Right cardiac atrium (tissue), 5 donors: ENCODE measurements around the gene COL10A1. TPM values are rescaled to one million over a fixed set of nuclear protein-coding genes. Genes with fewer than 3 reads are reported as not detected.

Experiments
- ATAC-seq, 2 donors: fragments of 200-7000 bp; cut with Tn5 transposase; one replicate each; pipeline versions ENCODE4 v1.8.0 to v1.9.1; 2020; ENCODE audit warnings: moderate library complexity in 2 of 2, mild to moderate bottlenecking in 1 of 2
- DNase-seq, 3 donors: peaks; one replicate each; pipeline ENCODE4 v3.0.0-alpha.2; 2020
- H3K27ac ChIP-seq: one replicate; pipeline ENCODE4 v1.5.1; 2013; ENCODE audit warnings: mild to moderate bottlenecking, low read length, control low read depth, moderate library complexity
- H3K27me3 ChIP-seq: one replicate; pipeline ENCODE4 v1.6.1; 2013; ENCODE audit not compliant: control insufficient read depth, insufficient read depth
- H3K4me1 ChIP-seq: one replicate; pipeline ENCODE4 v1.6.1; 2013; ENCODE audit warnings: low read length; ENCODE audit not compliant: control insufficient read depth, insufficient read depth
- H3K4me3 ChIP-seq: one replicate; pipeline ENCODE4 v1.5.1; 2013; ENCODE audit warnings: low read length, control low read depth
- H3K9me3 ChIP-seq: one replicate; pipeline ENCODE4 v1.6.1; 2013; ENCODE audit warnings: low read length; ENCODE audit not compliant: control insufficient read depth
- WGBS: extraction: QIAGEN DNeasy Blood & Tissue Kit; methylation state at CpG from one replicate; pipeline ENCODE4 v1.1.7; 2013; 5-methylcytosine and 5-hydroxymethylcytosine counted together
- intact Hi-C, 4 donors: fragments of 100-400 bp; cut with DNase I; formaldehyde crosslinking; loops; one replicate each; pipeline versions ENCODE4 v1.11.0 to v1.14.0; 2022 to 2023
- polyA plus RNA-seq: library from polyadenylated mRNA; stranded (reverse); fragments of 200-250 nt; gene quantifications from one replicate; pipeline ENCODE4 v1.2.3, GENCODE V29; 2013
- total RNA-seq, 4 donors: library from RNA; stranded (reverse); fragmentation: NEBNext Ultra II Directional; extraction: Animal tissue kit (Norgen Biotek cat#: 25700); gene quantifications; one replicate each; pipeline ENCODE4 v1.2.1, GENCODE V29; 2021
- donor health status: healthy with polysubstance abuse.
- donor health status: DM: no; HTN: yes; CAD: no.
- donor health status: DM: no; HTN: no; CAD: no.
- donor health status: DM: no; HTN: yes; CAD: no; lungs with severe emphysema.
- donor health status: DM: yes; HTN: yes; CAD: no.

The COL10A1 gene
- total and polyA plus RNA-seq, 5 donors = 0.05 TPM; not detected in 4

DNA sequence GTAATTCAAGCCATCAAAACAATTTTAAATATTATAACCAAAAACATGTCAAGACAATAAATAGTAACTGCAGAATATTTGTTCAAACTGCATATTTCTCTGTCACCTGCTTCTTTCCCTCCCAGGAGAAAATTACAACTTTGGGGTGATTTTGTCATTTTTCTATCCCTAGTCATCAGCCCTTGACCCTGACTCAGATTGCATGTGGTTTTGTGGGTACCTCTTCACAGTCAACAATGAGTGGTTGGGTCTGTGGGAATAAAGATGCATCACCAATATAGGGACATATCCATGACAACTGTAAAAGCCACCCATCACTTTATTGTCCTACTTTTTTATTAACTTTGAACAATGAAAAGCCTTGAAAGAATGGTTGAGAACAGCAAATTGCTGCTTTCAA is 7.3 kb downstream of the COL10A1 start:
- no peak overlapping the region for H3K4me3 ChIP-seq
- intact Hi-C loops = no loop called here
- no peak overlapping the region for H3K27ac ChIP-seq
- no peak for DNase-seq
- no peaks in the 10 kb centered on the region for H3K9me3 ChIP-seq
- no peaks in the 10 kb centered on the region for H3K4me1 ChIP-seq
- H3K27me3 ChIP-seq = no peaks in the 10 kb centered on the region
- no peak for ATAC-seq

DNA sequence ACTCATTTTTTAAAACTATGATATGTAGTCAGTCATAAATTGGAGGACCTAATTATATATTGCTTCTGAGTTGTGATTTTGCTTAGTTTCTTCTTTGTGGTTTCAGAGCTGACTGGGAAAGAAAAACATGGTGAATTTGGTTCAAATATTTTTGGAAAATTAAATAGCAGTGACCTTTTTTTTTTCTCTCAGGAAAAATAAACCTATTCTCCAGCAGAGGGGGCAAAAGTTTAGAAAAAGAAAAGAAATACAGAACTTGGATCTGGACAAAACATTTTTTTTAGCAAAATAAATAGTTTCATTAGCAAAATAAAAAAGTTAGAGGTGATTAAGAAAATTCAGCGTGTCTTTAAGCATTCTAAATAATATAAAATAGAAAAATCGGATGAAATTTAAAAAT is 10.2 kb downstream of the COL10A1 start:
- no peak for DNase-seq
- intact Hi-C loops = no loop called here

DNA sequence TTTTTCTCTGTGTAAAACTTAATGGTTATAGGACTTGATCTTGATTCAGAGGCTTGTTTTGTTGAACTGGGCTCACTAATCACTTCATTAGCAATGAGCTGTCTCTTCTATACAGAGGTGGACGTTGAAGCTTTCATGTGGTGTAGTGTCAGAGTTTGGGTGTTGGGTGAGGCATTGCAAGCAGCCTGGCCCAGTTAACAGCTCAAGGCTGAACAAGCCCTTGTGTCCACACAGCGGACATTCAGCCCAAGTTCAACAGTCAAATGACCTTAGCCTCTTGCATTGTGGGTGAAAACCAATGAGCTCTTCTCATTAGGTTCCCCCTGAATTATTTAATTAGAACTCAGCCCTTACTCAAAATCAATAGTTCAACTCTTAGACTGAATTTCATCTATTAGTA is 12.5 kb downstream of the COL10A1 start:
- no peak for DNase-seq
- H3K27me3 ChIP-seq = no peaks in the 10 kb centered on the region
- intact Hi-C loops = no loop called here
- H3K4me3 ChIP-seq = no peak overlapping the region
- H3K27ac ChIP-seq = no peak overlapping the region
- ATAC-seq = no peak
- WGBS = 84% methylated on average over 2 of the region's 2 CpGs
- peaks cover 2% of the 10 kb centered on the region for H3K4me1 ChIP-seq
- H3K9me3 ChIP-seq = no peaks in the 10 kb centered on the region

More for the DNA sequence above, 10.2 kb downstream of the COL10A1 start:
- 88% methylated on average over 2 of the region's 2 CpGs for WGBS
- Histone ChIP-seq H3K27me3 (no peaks in the 10 kb centered on the region), H3K9me3 (no peaks in the 10 kb centered on the region), H3K4me1 (peaks cover 2% of the 10 kb centered on the region), H3K4me3 (no peak overlapping the region), H3K27ac (no peak overlapping the region)
- ATAC-seq = no peak

DNA sequence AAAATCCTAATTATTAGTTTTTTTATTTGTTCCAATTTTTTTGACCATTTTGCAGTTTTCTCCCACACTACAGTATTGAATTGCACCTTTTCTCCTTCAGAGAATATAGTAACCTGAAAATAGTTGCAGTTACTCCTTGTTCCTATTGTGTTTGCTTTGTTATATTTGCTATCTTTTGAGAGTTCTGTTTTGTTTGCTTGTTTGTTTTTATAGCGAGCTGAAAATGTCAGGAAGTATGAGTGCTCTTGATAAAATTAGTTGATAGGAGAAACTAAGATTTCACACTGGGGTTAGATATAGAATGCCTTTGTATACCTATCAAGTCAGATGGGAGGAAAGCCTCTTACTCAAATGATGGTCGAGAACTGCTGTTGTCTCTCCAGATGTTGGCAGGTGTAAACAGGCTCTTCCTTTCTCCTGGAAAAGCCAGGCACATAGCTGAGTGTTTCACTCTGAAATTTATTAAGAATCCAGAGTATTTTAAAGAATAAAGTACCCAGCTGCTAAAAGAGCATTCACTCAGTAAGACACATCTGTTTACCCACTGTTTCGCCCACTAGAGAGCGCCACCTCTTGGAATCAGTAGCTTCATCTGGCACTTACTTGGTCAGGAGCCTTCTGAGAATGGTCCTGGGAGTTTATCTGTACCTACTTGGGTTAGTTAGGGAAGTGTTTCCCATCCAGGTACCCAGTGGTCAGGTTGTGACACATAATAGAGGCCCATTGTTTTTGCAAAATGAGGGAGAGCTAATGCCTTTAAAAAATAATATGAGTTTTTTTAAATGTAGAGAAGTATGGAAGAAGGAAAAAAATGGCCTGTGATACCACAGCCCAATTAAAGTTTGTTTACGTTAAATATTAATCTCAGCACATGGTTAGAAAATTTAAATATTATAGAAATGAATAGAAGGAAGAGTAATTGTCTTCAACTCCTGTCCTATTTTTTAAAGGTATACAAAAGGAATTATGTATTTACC is 14.1 kb downstream of the COL10A1 start:
- no peaks in the 10 kb centered on the region for H3K27me3 ChIP-seq
- H3K27ac ChIP-seq = no peak overlapping the region
- DNase-seq (peak in 1 of 3 donors; percentile 59), ATAC-seq (peak in 1 of 2 donors; percentile 36)
- H3K4me3 ChIP-seq = no peak overlapping the region
- intact Hi-C loops = no loop called here
- 71% methylated on average over 5 of the region's 5 CpGs for WGBS
- peaks cover 2% of the 10 kb centered on the region for H3K4me1 ChIP-seq
- H3K9me3 ChIP-seq = no peaks in the 10 kb centered on the region

DNA sequence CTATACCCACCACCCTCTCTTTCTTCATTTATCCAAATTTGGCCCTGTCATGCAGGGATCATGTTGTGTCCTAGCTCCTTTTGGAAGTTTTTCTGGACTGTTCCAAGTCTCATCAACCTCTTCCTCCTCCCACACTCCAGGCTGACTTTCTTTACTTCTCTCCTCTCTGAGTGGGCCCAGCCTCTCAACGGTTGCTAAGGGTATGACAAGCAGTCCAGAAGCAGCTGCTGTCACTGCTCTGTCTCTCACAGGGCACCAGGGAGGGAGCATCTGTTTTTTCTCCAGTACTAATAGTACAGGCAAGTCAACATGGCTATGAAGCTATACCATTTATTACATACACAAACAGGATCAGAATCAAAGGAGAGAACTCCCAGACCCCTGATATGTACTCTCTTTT is 17.1 kb downstream of the COL10A1 start:
- intact Hi-C loops = no loop called here
- ATAC-seq = peak in 1 of 2 donors; percentile 22
- no peaks in the 10 kb centered on the region for H3K27me3 ChIP-seq

DNA sequence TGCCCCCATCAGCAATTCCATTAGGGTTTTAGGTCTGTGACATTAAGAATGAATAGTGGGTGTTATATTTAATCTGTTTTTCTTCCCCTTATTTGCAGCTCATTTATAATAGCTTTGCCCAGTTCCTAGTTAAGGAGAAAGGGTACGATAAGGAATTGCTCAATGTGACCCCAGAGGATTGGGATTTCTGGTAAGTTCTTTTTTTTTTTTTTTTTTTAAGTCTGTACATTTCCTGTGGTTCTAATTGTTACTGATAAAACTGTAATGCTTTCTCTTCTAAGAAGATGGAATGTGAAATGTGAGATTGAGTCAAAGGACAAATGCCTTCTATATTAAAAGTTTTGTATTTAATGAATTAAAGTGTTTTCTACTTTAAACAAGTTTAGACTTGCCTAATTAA is 19.8 kb downstream of the COL10A1 start:
- H3K27ac ChIP-seq = no peak overlapping the region
- ATAC-seq = peak; percentile 42 to 45
- intact Hi-C loops = no loop called here
- H3K9me3 ChIP-seq = no peaks in the 10 kb centered on the region
- 10% methylated on average over 1 of the region's 1 CpG for WGBS
- no peaks in the 10 kb centered on the region for H3K27me3 ChIP-seq
- no peak for DNase-seq
- no peak overlapping the region for H3K4me3 ChIP-seq
- H3K4me1 ChIP-seq = peaks cover 8% of the 10 kb centered on the region

More for the DNA sequence above, 17.1 kb downstream of the COL10A1 start:
- DNase-seq = no peak
- 28% methylated on average over 1 of the region's 1 CpG for WGBS
- peaks cover 2% of the 10 kb centered on the region for H3K4me1 ChIP-seq
- H3K4me3 ChIP-seq = no peak overlapping the region
- no peak overlapping the region for H3K27ac ChIP-seq
- H3K9me3 ChIP-seq = no peaks in the 10 kb centered on the region

DNA sequence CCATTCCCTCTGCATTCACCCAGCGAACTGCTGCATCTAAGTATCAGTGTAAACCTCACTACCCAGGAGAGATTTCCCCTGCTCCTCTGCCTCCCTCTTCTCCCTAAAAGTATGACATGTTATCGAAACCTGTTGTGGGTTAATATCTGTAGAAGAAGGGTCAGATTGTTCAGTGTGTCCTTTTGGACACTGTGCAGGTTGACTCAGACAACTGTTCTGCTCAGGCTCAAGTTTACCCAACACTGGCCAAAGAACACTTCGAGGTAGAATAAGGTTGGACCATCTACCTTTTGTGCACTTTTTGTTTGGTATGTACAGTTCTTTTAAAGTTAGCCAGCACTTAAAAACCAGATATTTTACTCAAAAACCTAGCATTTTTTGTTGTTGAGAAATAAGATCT is 20.7 kb downstream of the COL10A1 start:
- H3K27ac ChIP-seq = no peak overlapping the region
- 94% methylated on average over 3 of the region's 3 CpGs for WGBS
- H3K4me3 ChIP-seq = no peak overlapping the region
- H3K9me3 ChIP-seq = no peaks in the 10 kb centered on the region
- no peaks in the 10 kb centered on the region for H3K27me3 ChIP-seq
- peaks cover 8% of the 10 kb centered on the region for H3K4me1 ChIP-seq
- ATAC-seq = no peak
- intact Hi-C loops = no loop called here
- no peak for DNase-seq

DNA sequence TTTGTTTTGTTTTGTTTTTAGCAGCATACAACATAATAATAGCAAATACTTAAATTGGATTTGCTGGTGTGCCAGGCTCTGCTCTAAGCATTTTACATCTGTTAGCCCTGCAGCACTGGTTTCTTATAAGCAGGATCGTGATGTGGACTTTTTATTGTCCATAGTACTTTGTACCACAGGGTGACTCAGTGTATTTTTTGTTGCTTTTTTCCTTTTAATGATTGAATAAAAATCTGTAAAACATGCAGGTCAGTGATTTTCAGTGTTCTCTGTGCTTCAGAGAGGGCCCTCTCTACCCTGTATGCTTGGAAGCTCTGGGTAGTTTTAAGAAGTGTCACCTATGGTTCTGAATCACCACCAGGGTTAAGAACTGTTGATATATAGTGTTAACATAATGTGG is 21.3 kb downstream of the COL10A1 start:
- H3K9me3 ChIP-seq = no peaks in the 10 kb centered on the region
- intact Hi-C loops = no loop called here
- no peak overlapping the region for H3K27ac ChIP-seq
- DNase-seq (no peak), ATAC-seq (no peak)
- H3K4me3 ChIP-seq = no peak overlapping the region
- WGBS = 97% methylated on average over 1 of the region's 1 CpG
- no peaks in the 10 kb centered on the region for H3K27me3 ChIP-seq
- peaks cover 8% of the 10 kb centered on the region for H3K4me1 ChIP-seq

DNA sequence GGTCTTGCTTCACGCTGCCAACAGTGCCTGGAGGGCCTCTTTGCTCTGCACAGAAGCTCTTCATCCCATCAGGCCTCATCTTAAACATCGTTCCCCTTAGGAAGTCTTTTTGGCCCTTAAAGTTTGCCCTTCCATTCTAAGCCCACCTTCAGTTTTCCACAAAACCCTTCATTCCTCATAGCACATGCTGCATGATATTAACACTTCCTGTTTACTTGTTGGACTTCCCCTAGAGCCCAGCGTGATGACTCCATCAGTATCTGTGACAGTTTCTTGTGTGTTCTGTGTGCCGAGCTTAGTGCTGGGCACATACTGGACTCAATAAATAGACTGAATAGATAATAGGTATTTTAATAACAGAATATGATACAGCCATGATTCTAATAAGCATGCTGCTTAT is 23.1 kb downstream of the COL10A1 start:
- intact Hi-C loops = no loop called here
- Histone ChIP-seq H3K4me3 (no peak overlapping the region), H3K27me3 (no peaks in the 10 kb centered on the region), H3K27ac (no peak overlapping the region), H3K9me3 (no peaks in the 10 kb centered on the region), H3K4me1 (peaks cover 8% of the 10 kb centered on the region)
- WGBS = 78% methylated on average over 4 of the region's 4 CpGs
- ATAC-seq (no peak), DNase-seq (no peak)

DNA sequence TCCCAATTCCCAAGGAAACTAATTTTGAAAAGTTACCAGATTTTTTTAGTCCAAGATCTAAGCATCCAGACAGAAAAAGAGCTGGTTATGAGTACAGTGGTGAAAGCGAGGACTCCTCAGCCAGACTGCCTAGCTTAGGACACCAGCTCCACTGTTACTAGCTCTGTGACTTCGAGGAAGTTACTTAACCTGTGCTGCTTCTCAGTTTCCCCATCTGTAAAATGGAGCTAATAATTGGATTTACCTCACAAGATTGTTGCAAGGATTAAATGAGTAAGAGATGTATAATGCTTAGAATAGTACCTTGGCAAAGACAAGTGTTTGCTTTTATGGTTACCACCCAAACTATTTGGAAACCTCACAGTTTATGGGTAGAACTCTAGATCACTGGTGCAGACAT is 24.1 kb downstream of the COL10A1 start:
- H3K9me3 ChIP-seq = no peaks in the 10 kb centered on the region
- intact Hi-C loops = loop anchor here in 1 of 4 donors (2.0 kb wide), 1 partner anchor 91 kb away; no protein-coding TSS in a partner anchor
- H3K4me1 ChIP-seq = peaks cover 8% of the 10 kb centered on the region

DNA sequence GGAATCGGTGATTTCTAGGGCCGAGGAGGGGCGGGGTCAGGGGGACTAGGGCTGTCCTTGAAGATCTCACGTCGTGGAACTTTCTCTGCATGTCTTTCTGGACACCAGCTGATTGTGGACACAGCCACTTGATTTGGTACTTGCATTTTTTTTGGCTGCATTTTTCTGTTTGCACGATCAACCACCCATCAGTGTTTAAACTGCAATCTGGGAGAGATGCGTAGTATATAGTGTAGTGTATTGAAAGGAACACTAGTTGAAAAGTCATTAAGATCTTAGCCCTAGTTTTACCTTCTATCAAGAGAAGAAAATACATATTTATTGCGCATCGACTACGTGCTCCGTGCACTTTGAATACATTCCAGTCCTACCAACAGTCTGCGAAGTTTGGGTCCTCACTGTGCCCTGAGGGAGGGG is 24.6 kb downstream of the COL10A1 start:
- peak in 1 of 3 donors; percentile 92 for DNase-seq
- Histone ChIP-seq H3K9me3 (no peaks in the 10 kb centered on the region), H3K4me1 (peaks cover 8% of the 10 kb centered on the region), H3K4me3 (peak overlapping the region; percentile 68), H3K27me3 (no peaks in the 10 kb centered on the region), H3K27ac (peak overlapping the region; percentile 96)
- intact Hi-C loops = loop anchor here in 1 of 4 donors (2.0 kb wide), 1 partner anchor 91 kb away; no protein-coding TSS in a partner anchor
- WGBS = 1% methylated on average over 12 of the region's 12 CpGs
- no peak for ATAC-seq

More for the DNA sequence above, 24.1 kb downstream of the COL10A1 start:
- Histone ChIP-seq H3K4me3 (peak overlapping the region; percentile 68), H3K27me3 (no peaks in the 10 kb centered on the region), H3K27ac (peak overlapping the region; percentile 71)
- WGBS = 70% methylated on average over 2 of the region's 2 CpGs
- DNase-seq (no peak), ATAC-seq (no peak)
